GM12801 (cell line): ENCODE measurements around the gene RGS16.

Experiments
- CTCF ChIP-seq: IDR thresholded peaks from one replicate; pipeline ENCODE4 v1.5.1; 2011; ENCODE audit warnings: control low read depth; ENCODE audit not compliant: insufficient read length; ENCODE audit errors: extremely low read depth

The RGS16 gene

DNA sequence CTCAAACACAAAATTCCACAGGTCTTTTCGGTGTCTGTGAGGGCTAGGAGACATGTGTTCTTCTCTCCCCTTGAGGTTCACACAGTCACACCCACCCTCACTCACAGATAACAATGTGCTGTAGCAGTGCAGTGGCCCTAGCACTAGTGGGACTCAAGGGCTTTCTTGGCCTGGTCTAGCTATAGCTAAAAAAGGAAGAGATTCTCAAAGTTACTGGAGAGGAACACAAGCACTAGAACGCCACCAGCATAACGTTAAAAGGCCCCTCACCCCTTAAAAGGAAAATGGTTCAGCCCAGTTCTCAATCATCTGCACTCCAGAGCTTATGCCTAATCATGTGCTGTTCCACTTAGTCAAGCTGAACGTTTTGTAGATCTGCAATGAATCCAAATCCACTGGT lies 40.7 kb upstream of the RGS16 start:
- no peak for TF ChIP-seq CTCF

GRCh38 chr1:182643699-182644098 lies 39.5 kb upstream of the RGS16 start:
- no peak for TF ChIP-seq CTCF

DNA sequence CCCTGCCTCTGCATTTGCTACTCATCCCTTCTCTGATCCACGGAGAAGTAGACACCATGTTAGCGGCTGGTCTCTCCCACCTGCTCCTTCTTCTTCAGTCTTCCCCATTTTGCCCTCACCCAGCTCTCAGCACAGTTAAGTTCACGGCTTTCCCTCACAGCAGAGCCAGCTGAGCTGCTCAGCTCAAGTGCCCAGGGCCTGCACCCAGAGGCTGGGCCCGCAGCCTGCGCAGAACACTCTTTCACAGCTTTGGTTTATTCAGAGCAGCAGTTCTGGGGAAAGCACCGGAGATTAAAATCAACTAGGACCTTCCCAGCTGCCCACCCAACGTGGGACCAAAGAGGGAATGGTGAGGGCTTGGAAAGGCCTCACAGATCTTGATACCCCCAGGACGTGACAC lies 38.3 kb upstream of the RGS16 start:
- TF ChIP-seq CTCF: no peak

GRCh38 chr1:182641561-182641960 lies 37.4 kb upstream of the RGS16 start:
- TF ChIP-seq CTCF: no peak

DNA sequence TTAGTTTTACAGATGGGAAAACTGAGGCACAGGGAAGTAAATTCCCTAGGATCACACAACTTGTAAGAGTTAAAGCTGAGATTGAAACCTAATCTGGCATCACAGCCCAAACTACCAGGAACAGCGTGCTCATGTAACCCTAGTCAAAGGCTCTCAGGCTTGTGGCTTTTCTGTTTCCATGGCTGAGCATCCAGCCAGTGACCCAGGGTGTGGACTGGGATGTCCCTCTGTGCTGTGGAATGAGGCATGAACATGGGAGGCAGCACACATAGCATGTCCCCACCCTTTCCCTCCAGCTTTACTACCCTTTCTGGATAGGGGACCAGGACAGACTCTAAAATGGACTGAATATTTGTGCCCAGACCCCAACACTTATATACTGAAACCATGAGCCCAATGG lies 35.1 kb upstream of the RGS16 start:
- TF ChIP-seq CTCF: no peak

GRCh38 chr1:182637769-182638168 lies 33.6 kb upstream of the RGS16 start:
- no peak for TF ChIP-seq CTCF

GRCh38 chr1:182635871-182636270 lies 31.7 kb upstream of the RGS16 start:
- TF ChIP-seq CTCF: no peak

- no peak for TF ChIP-seq CTCF
Measured at GRCh38 chr1:182634306-182635072, 30.3 kb upstream of the RGS16 start.
